ENCODE measurements around the gene TMF1. TPM values are rescaled to one million over a fixed set of nuclear protein-coding genes. Genes with fewer than 3 reads are reported as not detected.

TMF1 gene
- total RNA-seq, 1 donor from 2014 or later, result 30.1 TPM

DNA sequence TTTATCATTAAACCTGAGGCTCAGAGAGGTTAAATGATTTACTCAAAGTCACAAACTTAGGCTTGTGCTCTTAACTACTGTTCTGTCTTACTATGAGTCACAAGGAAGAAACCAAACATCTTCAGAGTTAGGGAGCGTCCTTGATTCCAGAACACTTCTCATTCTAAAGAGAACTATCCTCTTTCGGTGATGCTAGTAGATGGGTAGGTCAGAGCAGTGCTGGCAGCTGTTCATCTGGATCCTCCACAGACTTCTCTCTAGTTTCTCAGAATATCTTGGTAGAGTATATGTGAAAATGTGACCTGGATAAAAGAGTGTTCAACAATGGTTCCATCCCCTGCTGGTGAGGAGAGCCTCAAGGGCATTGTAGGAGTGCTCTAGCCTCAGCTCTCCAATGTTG, 35.9 kb upstream of the TMF1 start:
- no peak for DNase-seq (ENCODE audit: low spot score, unreplicated experiment)
- Mint-ChIP-seq H3K27me3 (no peaks in the 10 kb centered on the region), H3K9me3 (ENCODE audit: low read depth) (no peaks in the 10 kb centered on the region), H3K36me3 (ENCODE audit: insufficient read depth) (peaks cover 2% of the 10 kb centered on the region), H3K27ac (no peak overlapping the region), H3K4me3 (ENCODE audit: low read depth) (no peak overlapping the region), H3K4me1 (ENCODE audit: low read depth) (peaks cover 26% of the 10 kb centered on the region)
- TF ChIP-seq CTCF (IDR thresholded peaks at IDR 0.05; ENCODE audit: unreplicated experiment), result no peak

DNA sequence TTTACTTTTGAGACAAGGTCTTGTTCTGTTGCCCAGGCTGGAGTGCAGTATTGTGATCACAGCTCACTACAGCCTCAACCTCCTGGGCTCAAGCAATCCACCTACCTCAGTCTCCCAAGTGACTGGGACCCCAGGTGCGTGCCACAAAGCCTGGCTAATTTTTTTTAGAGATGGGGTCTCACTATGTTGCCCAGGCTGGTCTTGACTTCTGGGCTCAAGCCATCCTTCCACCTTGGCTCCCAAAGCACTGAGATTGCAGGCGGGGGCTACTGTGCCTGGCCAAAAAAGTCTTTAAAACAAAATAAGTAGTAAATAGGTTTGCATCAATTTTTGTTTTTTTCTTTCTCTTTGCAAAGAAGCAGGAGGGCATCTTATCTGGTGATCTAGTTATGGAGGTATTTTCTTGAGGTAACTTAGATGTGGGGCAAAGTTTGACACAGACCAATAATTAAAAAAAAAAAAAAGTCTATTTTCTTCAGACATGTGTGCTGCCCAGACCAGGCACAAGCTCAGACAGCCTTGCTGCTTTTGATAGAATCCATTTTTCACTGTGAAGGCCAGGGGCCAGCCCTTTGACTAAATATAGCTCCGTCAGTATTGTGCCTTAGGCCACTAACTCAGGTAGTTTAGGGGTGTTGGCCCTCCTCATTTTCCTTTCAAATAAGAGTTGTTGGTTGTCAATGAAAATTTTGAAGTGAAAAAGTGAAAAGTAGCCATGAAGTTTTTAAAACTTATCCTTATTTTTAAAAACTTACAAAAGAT, 35.1 kb upstream of the TMF1 start:
- Mint-ChIP-seq H3K27ac (no peak overlapping the region), H3K9me3 (ENCODE audit: low read depth) (no peaks in the 10 kb centered on the region), H3K36me3 (ENCODE audit: insufficient read depth) (peaks cover 2% of the 10 kb centered on the region), H3K4me3 (ENCODE audit: low read depth) (no peak overlapping the region), H3K27me3 (no peaks in the 10 kb centered on the region), H3K4me1 (ENCODE audit: low read depth) (peaks cover 28% of the 10 kb centered on the region)
- TF ChIP-seq CTCF (IDR thresholded peaks at IDR 0.05; ENCODE audit: unreplicated experiment), result no peak
- no peak for DNase-seq (ENCODE audit: low spot score, unreplicated experiment)

- H3K36me3 Mint-ChIP-seq (ENCODE audit: insufficient read depth), result peaks cover 2% of the 10 kb centered on the region
- H3K27ac Mint-ChIP-seq, result peak overlapping the region; percentile 71
- no peaks in the 10 kb centered on the region for H3K27me3 Mint-ChIP-seq
Measured at GRCh38 chr3:69085833-69086722, 33.9 kb upstream of the TMF1 start.

GRCh38 chr3:69085168-69085832, 33.2 kb upstream of the TMF1 start:
- Mint-ChIP-seq H3K27me3 (no peaks in the 10 kb centered on the region), H3K4me1 (ENCODE audit: low read depth) (peaks cover 31% of the 10 kb centered on the region), H3K36me3 (ENCODE audit: insufficient read depth) (no peaks in the 10 kb centered on the region), H3K4me3 (ENCODE audit: low read depth) (peak overlapping the region; percentile 93), H3K9me3 (ENCODE audit: low read depth) (no peaks in the 10 kb centered on the region), H3K27ac (peak overlapping the region; percentile 71)
- TF ChIP-seq CTCF (IDR thresholded peaks at IDR 0.05; ENCODE audit: unreplicated experiment), result no peak
- DNase-seq (ENCODE audit: low spot score, unreplicated experiment), result peak; percentile 14

More at GRCh38 chr3:69085833-69086722, 33.9 kb upstream of the TMF1 start:
- peak overlapping the region; percentile 93 for H3K4me3 Mint-ChIP-seq (ENCODE audit: low read depth)
- H3K9me3 Mint-ChIP-seq (ENCODE audit: low read depth), result no peaks in the 10 kb centered on the region
- no peak for DNase-seq (ENCODE audit: low spot score, unreplicated experiment)
- peaks cover 26% of the 10 kb centered on the region for H3K4me1 Mint-ChIP-seq (ENCODE audit: low read depth)
- no peak for TF ChIP-seq CTCF (IDR thresholded peaks at IDR 0.05; ENCODE audit: unreplicated experiment)

Measured in progenitor cell of endocrine pancreas (in vitro differentiated cells).